Osteocyte (in vitro differentiated cells): Measurements from ENCODE around the gene ACAN. TPM values are rescaled to one million over a fixed set of nuclear protein-coding genes. Genes with fewer than 3 reads are reported as not detected.
A peak's percentile ranks its signal among the peaks of the same experiment; 100 is the strongest.

Experiments used
- DNase-seq: peaks from one replicate; pipeline ENCODE4 v3.0.0; 2021; ENCODE audit warnings: mixed read lengths; ENCODE audit not compliant: unreplicated experiment; ENCODE audit errors: extremely low spot score
- H3K27ac Mint-ChIP-seq: one replicate; pipeline ENCODE4 v1.8.0; 2021; ENCODE audit warnings: mild to moderate bottlenecking, mixed read lengths; ENCODE audit not compliant: unreplicated experiment
- H3K27me3 Mint-ChIP-seq: one replicate; pipeline ENCODE4 v1.8.0; 2021; ENCODE audit warnings: mixed read lengths; ENCODE audit not compliant: unreplicated experiment
- H3K36me3 Mint-ChIP-seq: one replicate; pipeline ENCODE4 v1.8.0; 2021; ENCODE audit warnings: mixed read lengths; ENCODE audit not compliant: unreplicated experiment
- H3K4me1 Mint-ChIP-seq: one replicate; pipeline ENCODE4 v1.8.0; 2021; ENCODE audit warnings: mixed read lengths; ENCODE audit not compliant: unreplicated experiment
- H3K4me3 Mint-ChIP-seq: one replicate; pipeline ENCODE4 v1.8.0; 2021; ENCODE audit warnings: mild to moderate bottlenecking, moderate library complexity, mixed read lengths; ENCODE audit not compliant: unreplicated experiment
- H3K9me3 Mint-ChIP-seq: one replicate; pipeline ENCODE4 v1.8.0; 2021; ENCODE audit warnings: mixed read lengths; ENCODE audit not compliant: unreplicated experiment
- total RNA-seq: library from RNA; stranded (reverse); gene quantifications from 2 replicates; pipeline ENCODE4 v1.2.1, GENCODE V29; 2021
- TF ChIP-seq, protein P1 (sequence below): fragments of 200-600 bp; sonication (generic); IDR thresholded peaks from 2 replicates; pipeline ENCODE4 v1.5.0; 2021; ENCODE audit warnings: antibody characterized with exemption, mild to moderate bottlenecking, moderate library complexity

ACAN gene
- total RNA-seq, 1 donor from 2014 or later, result 11.6 TPM

DNA sequence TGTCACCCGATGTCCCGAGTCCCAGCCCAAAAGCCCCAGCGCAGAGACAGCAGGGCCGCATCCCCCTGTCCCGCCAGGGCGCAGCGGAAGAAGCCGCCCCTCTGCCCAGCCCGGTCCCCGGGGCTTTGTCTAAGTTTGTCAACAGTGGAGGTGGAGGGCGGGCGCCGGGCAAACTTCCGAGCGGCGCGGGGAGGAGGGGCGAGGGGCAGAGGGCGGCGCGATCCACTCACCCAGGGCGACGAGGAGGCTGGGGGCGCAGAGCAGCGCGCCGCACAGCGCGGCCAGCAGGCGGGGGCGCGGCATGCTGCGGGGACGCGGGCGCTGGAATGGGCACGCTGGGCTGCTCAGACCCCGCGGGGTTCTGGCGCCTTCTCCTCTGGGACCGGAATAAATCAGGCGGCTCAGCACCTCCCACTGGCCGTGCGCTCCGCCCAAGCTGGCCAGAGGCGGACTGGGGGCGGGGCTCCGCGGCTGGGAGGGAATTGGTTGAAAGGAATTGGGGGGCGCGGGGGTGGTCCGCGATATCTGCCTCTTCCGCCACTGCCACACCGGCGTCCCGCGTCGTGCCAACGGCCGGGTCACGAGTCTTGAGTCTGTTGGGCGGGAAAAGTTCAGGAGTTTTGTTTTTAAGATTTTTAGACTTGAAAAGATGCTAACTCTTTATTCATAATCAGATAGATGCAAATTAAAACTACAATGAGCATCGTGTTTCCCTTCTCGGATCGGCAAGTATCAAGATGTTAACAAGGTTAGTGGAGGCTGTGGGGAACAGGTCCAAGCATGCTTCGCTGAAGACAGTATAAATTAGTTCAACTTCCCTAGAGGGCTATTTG, 110.0 kb downstream of the ACAN start, which contains the start of gene MFGE8:
TSS of gene MFGE8 (minus strand) at position 363 of the 833 bp plus-strand sequence. CDS start at position 303, 60 bp downstream.
- peak within 1 kb of the TSS; percentile 66 for H3K27ac Mint-ChIP-seq
- peaks cover 10% of the 10 kb centered on the region for H3K36me3 Mint-ChIP-seq
- no peaks in the 10 kb centered on the region for H3K9me3 Mint-ChIP-seq
- H3K4me1 Mint-ChIP-seq, result peaks cover 34% of the 10 kb centered on the region
- no peaks in the 10 kb centered on the region for H3K27me3 Mint-ChIP-seq
- H3K4me3 Mint-ChIP-seq, result peak within 1 kb of the TSS; percentile 86
- TF ChIP-seq, protein P1, sequence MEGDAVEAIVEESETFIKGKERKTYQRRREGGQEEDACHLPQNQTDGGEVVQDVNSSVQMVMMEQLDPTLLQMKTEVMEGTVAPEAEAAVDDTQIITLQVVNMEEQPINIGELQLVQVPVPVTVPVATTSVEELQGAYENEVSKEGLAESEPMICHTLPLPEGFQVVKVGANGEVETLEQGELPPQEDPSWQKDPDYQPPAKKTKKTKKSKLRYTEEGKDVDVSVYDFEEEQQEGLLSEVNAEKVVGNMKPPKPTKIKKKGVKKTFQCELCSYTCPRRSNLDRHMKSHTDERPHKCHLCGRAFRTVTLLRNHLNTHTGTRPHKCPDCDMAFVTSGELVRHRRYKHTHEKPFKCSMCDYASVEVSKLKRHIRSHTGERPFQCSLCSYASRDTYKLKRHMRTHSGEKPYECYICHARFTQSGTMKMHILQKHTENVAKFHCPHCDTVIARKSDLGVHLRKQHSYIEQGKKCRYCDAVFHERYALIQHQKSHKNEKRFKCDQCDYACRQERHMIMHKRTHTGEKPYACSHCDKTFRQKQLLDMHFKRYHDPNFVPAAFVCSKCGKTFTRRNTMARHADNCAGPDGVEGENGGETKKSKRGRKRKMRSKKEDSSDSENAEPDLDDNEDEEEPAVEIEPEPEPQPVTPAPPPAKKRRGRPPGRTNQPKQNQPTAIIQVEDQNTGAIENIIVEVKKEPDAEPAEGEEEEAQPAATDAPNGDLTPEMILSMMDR, result peak; percentile 32
- peak; percentile 89 for DNase-seq

DNA sequence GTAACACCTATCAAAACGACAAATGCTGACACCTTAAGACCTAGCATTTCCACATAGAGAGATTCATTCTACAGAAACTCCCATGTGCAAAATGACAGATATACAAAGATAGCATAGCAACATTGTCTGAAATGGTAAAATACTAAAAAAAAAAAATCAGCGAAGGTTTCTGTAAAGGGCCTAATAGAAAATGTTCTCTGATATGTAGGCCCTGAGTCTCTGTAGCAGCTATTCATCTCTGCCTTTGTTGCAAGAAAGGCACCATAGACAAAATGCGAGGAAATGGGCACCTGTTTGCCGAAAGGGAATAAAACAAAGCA, 110.6 kb downstream of the ACAN start:
- Mint-ChIP-seq H3K27me3 (no peaks in the 10 kb centered on the region), H3K27ac (no peak overlapping the region), H3K9me3 (no peaks in the 10 kb centered on the region), H3K4me3 (peak overlapping the region; percentile 86), H3K36me3 (peaks cover 10% of the 10 kb centered on the region), H3K4me1 (peaks cover 37% of the 10 kb centered on the region)
- no peak for DNase-seq
- TF ChIP-seq, protein P1, result no peak

DNA sequence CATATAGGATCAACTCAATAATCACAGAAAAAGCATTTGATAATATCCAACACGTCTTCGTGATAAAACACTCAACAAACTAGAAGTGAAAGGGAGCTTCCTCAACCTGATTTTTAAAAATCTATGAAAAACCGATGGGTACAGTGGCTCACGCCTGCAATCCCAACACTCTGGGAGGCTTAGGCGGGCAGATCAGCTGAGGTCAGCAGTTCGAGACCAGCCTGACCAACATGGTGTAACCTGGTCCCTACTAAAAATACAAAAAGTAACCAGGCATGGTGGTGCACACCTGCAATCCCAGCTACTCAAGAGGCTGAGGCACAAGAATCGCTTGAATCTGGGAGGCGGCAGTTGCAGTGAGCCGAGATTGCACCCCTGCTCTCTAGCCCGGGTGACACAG, 112.1 kb downstream of the ACAN start:
- TF ChIP-seq, protein P1, result no peak
- H3K27ac Mint-ChIP-seq, result no peak overlapping the region
- no peaks in the 10 kb centered on the region for H3K27me3 Mint-ChIP-seq
- no peaks in the 10 kb centered on the region for H3K36me3 Mint-ChIP-seq
- DNase-seq, result no peak
- H3K9me3 Mint-ChIP-seq, result no peaks in the 10 kb centered on the region
- H3K4me1 Mint-ChIP-seq, result peaks cover 38% of the 10 kb centered on the region
- H3K4me3 Mint-ChIP-seq, result no peak overlapping the region

DNA sequence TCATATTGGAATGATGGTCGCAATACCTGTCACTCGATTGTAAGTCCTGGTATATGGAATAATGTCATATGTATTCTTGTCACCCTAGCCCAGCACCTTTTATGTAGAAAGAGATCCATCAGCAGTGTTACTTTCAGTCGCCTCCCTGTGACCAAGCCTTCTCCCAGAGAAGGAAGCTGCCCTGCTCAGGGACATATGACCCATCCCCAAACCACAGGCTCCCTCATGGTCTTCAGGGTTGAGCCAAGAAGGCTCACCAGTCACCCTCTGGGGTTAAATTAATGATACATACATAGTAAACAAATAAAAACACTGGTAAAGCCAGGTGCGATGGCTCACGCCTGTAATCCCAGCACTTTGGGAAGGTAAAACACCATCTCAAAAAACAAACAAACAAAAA, 114.5 kb downstream of the ACAN start:
- Mint-ChIP-seq H3K9me3 (no peaks in the 10 kb centered on the region), H3K27me3 (no peaks in the 10 kb centered on the region), H3K4me3 (no peak overlapping the region), H3K4me1 (peaks cover 22% of the 10 kb centered on the region), H3K36me3 (no peaks in the 10 kb centered on the region), H3K27ac (no peak overlapping the region)
- no peak for DNase-seq
- TF ChIP-seq, protein P1, result no peak

DNA sequence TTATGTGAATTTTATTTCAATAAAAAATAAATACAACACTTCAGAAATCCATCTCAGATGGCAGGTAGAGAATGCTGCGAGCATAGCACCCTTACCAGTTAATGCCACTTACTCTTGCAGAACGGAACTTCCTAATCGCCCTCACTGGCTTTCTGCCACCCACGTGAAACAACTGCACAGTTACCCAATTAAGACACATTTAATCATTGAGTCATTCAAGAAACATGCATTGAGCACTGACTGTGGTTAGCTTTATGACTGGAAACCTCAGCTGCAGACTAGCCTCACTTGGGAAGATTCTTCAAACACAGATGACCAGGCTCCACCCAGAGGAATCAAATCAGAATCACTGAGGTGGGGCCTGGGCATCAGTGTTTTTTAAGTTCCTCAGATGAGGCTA, 115.5 kb downstream of the ACAN start:
- Mint-ChIP-seq H3K27ac (peak overlapping the region; percentile 76), H3K4me3 (no peak overlapping the region), H3K9me3 (no peaks in the 10 kb centered on the region), H3K4me1 (peaks cover 17% of the 10 kb centered on the region), H3K36me3 (no peaks in the 10 kb centered on the region), H3K27me3 (no peaks in the 10 kb centered on the region)
- no peak for DNase-seq
- TF ChIP-seq, protein P1, result no peak
